Neural cell (in vitro differentiated cells): ENCODE measurements around the gene PGK2. TPM values are rescaled to one million over a fixed set of nuclear protein-coding genes. Genes with fewer than 3 reads are reported as not detected.

Experiments used
- H2AFZ ChIP-seq: fragments of 200-600, 300-800 bp; sonication (generic), shearing (Covaris generic); 2 replicates; pipeline ENCODE4 v1.6.0; 2014; ENCODE audit warnings: low read depth, mild to moderate bottlenecking, antibody characterized with exemption, low read length, moderate library complexity
- H3F3A ChIP-seq: fragments of 200-600 bp; shearing (Covaris generic); 2 replicates; pipeline ENCODE4 v1.6.1; 2016; ENCODE audit warnings: mild to moderate bottlenecking, moderate library complexity, mixed read lengths, antibody characterized with exemption, low read length; ENCODE audit not compliant: insufficient read depth, poor library complexity, severe bottlenecking
- H3K27ac ChIP-seq: fragments of 200-600, 300-800 bp; sonication (generic), shearing (Covaris generic); 2 replicates; pipeline ENCODE4 v1.5.1; 2014; ENCODE audit warnings: mild to moderate bottlenecking, low read length, moderate library complexity
- H3K27me3 ChIP-seq: fragments of 300-800, 200-600 bp; sonication (generic), shearing (Covaris generic); 2 replicates; pipeline ENCODE4 v1.6.0; 2014; ENCODE audit warnings: mild to moderate bottlenecking, low read depth, low read length, moderate library complexity; ENCODE audit not compliant: insufficient read depth
- H3K36me3 ChIP-seq: fragments of 300-800, 200-600 bp; sonication (generic), shearing (Covaris generic); 2 replicates; pipeline ENCODE4 v1.5.1; 2014; ENCODE audit warnings: mild to moderate bottlenecking, antibody characterized with exemption, low read length, moderate library complexity; ENCODE audit not compliant: insufficient read depth
- H3K4me2 ChIP-seq: fragments of 300-800, 200-600 bp; sonication (generic), shearing (Covaris generic); 2 replicates; pipeline ENCODE4 v1.6.0; 2014; ENCODE audit warnings: mild to moderate bottlenecking, low read length
- H3K4me3 ChIP-seq: fragments of 300-800, 200-600 bp; sonication (generic), shearing (Covaris generic); 2 replicates; pipeline ENCODE4 v1.5.1; 2014; ENCODE audit warnings: mild to moderate bottlenecking, low read length, moderate library complexity
- H3K79me2 ChIP-seq: fragments of 200-600 bp; shearing (Covaris generic); replicated peaks from 2 replicates; pipeline ENCODE4 v1.6.0; 2014; ENCODE audit warnings: mild to moderate bottlenecking, low read length, moderate library complexity; ENCODE audit not compliant: insufficient read depth
- H3K9ac ChIP-seq: fragments of 300-800, 200-600 bp; sonication (generic), shearing (Covaris generic); 2 replicates; pipeline ENCODE4 v1.6.1; 2016; ENCODE audit warnings: mild to moderate bottlenecking, low read length, mixed read lengths
- H3K9me2 ChIP-seq: fragments of 200-600 bp; shearing (Covaris generic); 2 replicates; pipeline ENCODE4 v1.6.1; 2016; ENCODE audit warnings: mild to moderate bottlenecking, low read length, mixed read lengths; ENCODE audit not compliant: insufficient read depth
- H3K9me3 ChIP-seq: fragments of 200-600, 300-800 bp; sonication (generic), shearing (Covaris generic); 2 replicates; pipeline ENCODE4 v1.6.1; 2016; ENCODE audit warnings: mild to moderate bottlenecking, mixed run types, low read length, moderate library complexity, mixed read lengths
- H4K20me1 ChIP-seq: fragments of 200-600 bp; shearing (Covaris generic); 2 replicates; pipeline ENCODE4 v1.6.1; 2016; ENCODE audit warnings: mild to moderate bottlenecking, mixed run types; ENCODE audit not compliant: insufficient read depth
- EP300 ChIP-seq: fragments of 450-650 bp; conservative IDR thresholded peaks from 2 replicates; pipeline ENCODE4 v1.6.1; 2014; ENCODE audit warnings: antibody characterized with exemption, mild to moderate bottlenecking, moderate library complexity; ENCODE audit not compliant: poor library complexity, severe bottlenecking
- EZH2 ChIP-seq: fragments of 200-600, 300-800 bp; shearing (Covaris generic), sonication (generic); IDR thresholded peaks from 2 replicates; pipeline ENCODE4 v1.6.1; 2014; ENCODE audit warnings: antibody characterized with exemption, low read length, borderline replicate concordance, mild to moderate bottlenecking; ENCODE audit not compliant: insufficient read depth, poor library complexity, severe bottlenecking
- MXI1 ChIP-seq: fragments of 450-650 bp; conservative IDR thresholded peaks from 2 replicates; pipeline ENCODE4 v1.6.1; 2014; ENCODE audit warnings: antibody characterized with exemption, mild to moderate bottlenecking; ENCODE audit not compliant: poor library complexity, severe bottlenecking
- POLR2AphosphoS5 ChIP-seq: IDR thresholded peaks from 2 replicates; pipeline ENCODE4 v1.6.1; 2012
- RAD21 ChIP-seq: fragments of 450-650 bp; conservative IDR thresholded peaks from 2 replicates; pipeline ENCODE4 v1.6.1; 2014; ENCODE audit warnings: antibody characterized with exemption, mild to moderate bottlenecking, moderate library complexity
- SMC3 ChIP-seq: fragments of 450-650 bp; conservative IDR thresholded peaks from 2 replicates; pipeline ENCODE4 v1.6.1; 2014; ENCODE audit warnings: antibody characterized with exemption, mild to moderate bottlenecking, moderate library complexity; ENCODE audit not compliant: poor library complexity
- TAF1 ChIP-seq: IDR thresholded peaks from 2 replicates; pipeline ENCODE4 v1.6.1; 2012; ENCODE audit warnings: low read depth
- polyA plus RNA-seq: library from polyadenylated mRNA; depleted of rRNA; stranded (reverse); fragments of >200 nt; gene quantifications from 2 replicates; pipeline ENCODE4 v1.2.3, GENCODE V29; 2014
- TF ChIP-seq, protein P1 (sequence below): fragments of 450-650 bp; IDR thresholded peaks from 2 replicates; pipeline ENCODE4 v1.5.1; 2014; ENCODE audit warnings: antibody characterized with exemption, mild to moderate bottlenecking, moderate library complexity; ENCODE audit not compliant: poor library complexity, severe bottlenecking
- TF ChIP-seq, protein P2 (sequence below): IDR thresholded peaks from 2 replicates; pipeline ENCODE4 v1.6.1; 2012; ENCODE audit warnings: borderline replicate concordance

The PGK2 gene
- polyA plus RNA-seq, 1 donor from 2014 or later = not detected

DNA sequence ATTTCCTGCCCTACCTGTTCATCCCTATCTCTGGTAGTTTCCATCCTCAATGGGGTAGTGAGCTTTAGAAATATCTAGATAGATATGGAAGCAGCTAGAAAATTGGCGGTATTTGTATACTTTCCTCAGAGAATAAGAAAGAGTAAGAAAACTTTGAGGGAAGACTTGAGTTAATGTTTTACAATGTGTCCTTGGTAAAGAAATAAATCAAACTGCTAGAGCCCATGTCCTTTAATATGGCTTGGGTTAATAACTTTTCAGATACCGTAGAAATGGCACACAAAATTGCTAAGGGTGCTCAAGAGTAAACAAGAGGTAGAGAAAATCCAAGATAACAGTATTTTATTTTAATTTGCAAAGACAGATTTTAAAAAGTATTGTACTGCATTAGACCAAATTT lies 28.1 kb upstream of the PGK2 start:
- Histone ChIP-seq H3F3A (no peaks in the 10 kb centered on the region), H3K27me3 (no peaks in the 10 kb centered on the region), H3K4me2 (no peak overlapping the region), H3K36me3 (no peaks in the 10 kb centered on the region), H3K9me2 (no peaks in the 10 kb centered on the region), H3K79me2 (no peaks in the 10 kb centered on the region), H2AFZ (no peak overlapping the region), H4K20me1 (no peaks in the 10 kb centered on the region), H3K9me3 (no peaks in the 10 kb centered on the region), H3K27ac (no peak overlapping the region), H3K4me3 (no peak overlapping the region), H3K9ac (no peak overlapping the region)
- TF ChIP-seq MXI1 (no peak), TAF1 (no peak), RAD21 (no peak), SMC3 (no peak), POLR2AphosphoS5 (no peak)
- TF ChIP-seq, protein P1, sequence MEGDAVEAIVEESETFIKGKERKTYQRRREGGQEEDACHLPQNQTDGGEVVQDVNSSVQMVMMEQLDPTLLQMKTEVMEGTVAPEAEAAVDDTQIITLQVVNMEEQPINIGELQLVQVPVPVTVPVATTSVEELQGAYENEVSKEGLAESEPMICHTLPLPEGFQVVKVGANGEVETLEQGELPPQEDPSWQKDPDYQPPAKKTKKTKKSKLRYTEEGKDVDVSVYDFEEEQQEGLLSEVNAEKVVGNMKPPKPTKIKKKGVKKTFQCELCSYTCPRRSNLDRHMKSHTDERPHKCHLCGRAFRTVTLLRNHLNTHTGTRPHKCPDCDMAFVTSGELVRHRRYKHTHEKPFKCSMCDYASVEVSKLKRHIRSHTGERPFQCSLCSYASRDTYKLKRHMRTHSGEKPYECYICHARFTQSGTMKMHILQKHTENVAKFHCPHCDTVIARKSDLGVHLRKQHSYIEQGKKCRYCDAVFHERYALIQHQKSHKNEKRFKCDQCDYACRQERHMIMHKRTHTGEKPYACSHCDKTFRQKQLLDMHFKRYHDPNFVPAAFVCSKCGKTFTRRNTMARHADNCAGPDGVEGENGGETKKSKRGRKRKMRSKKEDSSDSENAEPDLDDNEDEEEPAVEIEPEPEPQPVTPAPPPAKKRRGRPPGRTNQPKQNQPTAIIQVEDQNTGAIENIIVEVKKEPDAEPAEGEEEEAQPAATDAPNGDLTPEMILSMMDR = no peak

DNA sequence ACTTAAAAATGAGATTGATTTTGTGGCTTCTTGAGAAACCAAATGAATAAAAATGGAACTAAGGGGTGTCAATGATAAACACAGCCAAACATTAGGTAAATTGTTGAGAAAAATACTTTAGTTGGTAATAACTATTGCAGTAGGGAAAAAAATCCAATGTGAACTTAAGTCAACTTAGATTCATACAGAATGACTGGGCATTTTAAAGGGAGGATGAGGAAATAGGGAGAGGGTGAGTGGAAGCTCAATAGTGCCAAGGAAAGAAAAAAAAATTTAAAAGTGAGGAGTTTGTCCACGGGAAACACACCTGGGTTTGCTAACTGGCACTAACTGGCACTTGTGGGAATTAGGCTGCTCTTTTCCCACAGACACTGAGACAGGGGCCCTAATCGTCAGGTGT lies 26.2 kb upstream of the PGK2 start:
- no peaks in the 10 kb centered on the region for H3F3A ChIP-seq
- no peaks in the 10 kb centered on the region for H3K36me3 ChIP-seq
- H3K4me2 ChIP-seq = no peak overlapping the region
- H3K4me3 ChIP-seq = no peak overlapping the region
- no peak overlapping the region for H3K27ac ChIP-seq
- H3K79me2 ChIP-seq = no peaks in the 10 kb centered on the region
- H4K20me1 ChIP-seq = no peaks in the 10 kb centered on the region
- no peak overlapping the region for H2AFZ ChIP-seq
- TF ChIP-seq EZH2 (no peak), TAF1 (no peak), POLR2AphosphoS5 (no peak), SMC3 (no peak), MXI1 (no peak), EP300 (no peak), RAD21 (no peak)
- TF ChIP-seq, protein P2, sequence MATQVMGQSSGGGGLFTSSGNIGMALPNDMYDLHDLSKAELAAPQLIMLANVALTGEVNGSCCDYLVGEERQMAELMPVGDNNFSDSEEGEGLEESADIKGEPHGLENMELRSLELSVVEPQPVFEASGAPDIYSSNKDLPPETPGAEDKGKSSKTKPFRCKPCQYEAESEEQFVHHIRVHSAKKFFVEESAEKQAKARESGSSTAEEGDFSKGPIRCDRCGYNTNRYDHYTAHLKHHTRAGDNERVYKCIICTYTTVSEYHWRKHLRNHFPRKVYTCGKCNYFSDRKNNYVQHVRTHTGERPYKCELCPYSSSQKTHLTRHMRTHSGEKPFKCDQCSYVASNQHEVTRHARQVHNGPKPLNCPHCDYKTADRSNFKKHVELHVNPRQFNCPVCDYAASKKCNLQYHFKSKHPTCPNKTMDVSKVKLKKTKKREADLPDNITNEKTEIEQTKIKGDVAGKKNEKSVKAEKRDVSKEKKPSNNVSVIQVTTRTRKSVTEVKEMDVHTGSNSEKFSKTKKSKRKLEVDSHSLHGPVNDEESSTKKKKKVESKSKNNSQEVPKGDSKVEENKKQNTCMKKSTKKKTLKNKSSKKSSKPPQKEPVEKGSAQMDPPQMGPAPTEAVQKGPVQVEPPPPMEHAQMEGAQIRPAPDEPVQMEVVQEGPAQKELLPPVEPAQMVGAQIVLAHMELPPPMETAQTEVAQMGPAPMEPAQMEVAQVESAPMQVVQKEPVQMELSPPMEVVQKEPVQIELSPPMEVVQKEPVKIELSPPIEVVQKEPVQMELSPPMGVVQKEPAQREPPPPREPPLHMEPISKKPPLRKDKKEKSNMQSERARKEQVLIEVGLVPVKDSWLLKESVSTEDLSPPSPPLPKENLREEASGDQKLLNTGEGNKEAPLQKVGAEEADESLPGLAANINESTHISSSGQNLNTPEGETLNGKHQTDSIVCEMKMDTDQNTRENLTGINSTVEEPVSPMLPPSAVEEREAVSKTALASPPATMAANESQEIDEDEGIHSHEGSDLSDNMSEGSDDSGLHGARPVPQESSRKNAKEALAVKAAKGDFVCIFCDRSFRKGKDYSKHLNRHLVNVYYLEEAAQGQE = no peak
- TF ChIP-seq, protein P1 = no peak
- no peaks in the 10 kb centered on the region for H3K9me2 ChIP-seq
- H3K9ac ChIP-seq = no peak overlapping the region
- no peaks in the 10 kb centered on the region for H3K27me3 ChIP-seq
- H3K9me3 ChIP-seq = no peaks in the 10 kb centered on the region
